Uterine smooth muscle cell (primary cell): ENCODE data around the gene MTURN. TPM values are rescaled to one million over a fixed set of nuclear protein-coding genes. Genes with fewer than 3 reads are reported as not detected.

Source experiments
- total RNA-seq: library from RNA; depleted of rRNA; stranded (reverse); fragments of >200 nt; gene quantifications from 2 replicates; pipeline ENCODE4 v1.2.3, GENCODE V29; 2014

The MTURN gene
- 6.2 and 11.6 TPM in 2 replicates for total RNA-seq

GRCh38 chr7:30134611-30135300 lies at the start of gene MTURN:
TSS of gene MTURN (plus strand) at chr7:30134986. CDS start at chr7:30135137, 151 bp downstream.

Other genes with a start within 250 kb of the MTURN start
- 124 and 127 TPM in 2 replicates for gene SCRN1, start 145.2 kb upstream of the MTURN start, total RNA-seq
- gene FKBP14, start 108.3 kb upstream of the MTURN start, total RNA-seq, result 32.4 and 48.4 TPM in 2 replicates
- gene PLEKHA8, start 106.6 kb upstream of the MTURN start, total RNA-seq, result 13.6 and 15.1 TPM in 2 replicates
- gene ZNRF2, start 149.6 kb downstream of the MTURN start, total RNA-seq, result 5.5 and 6.9 TPM in 2 replicates